HG03520 (cell line): ENCODE data around the gene NEK2.
A peak's percentile ranks its signal among the peaks of the same experiment; 100 is the strongest.
"Not testable (repeated sequence)": the region's sequence is repeated elsewhere in the genome, so short reads cannot be mapped to it uniquely, and the experiment has no call there.

Experiments used
- ATAC-seq: cut with Tn5 transposase; IDR thresholded peaks from one replicate; pipeline ENCODE4 v1.9.1; 2021; ENCODE audit warnings: mild to moderate bottlenecking, moderate library complexity; ENCODE audit not compliant: unreplicated experiment

Gene NEK2

DNA sequence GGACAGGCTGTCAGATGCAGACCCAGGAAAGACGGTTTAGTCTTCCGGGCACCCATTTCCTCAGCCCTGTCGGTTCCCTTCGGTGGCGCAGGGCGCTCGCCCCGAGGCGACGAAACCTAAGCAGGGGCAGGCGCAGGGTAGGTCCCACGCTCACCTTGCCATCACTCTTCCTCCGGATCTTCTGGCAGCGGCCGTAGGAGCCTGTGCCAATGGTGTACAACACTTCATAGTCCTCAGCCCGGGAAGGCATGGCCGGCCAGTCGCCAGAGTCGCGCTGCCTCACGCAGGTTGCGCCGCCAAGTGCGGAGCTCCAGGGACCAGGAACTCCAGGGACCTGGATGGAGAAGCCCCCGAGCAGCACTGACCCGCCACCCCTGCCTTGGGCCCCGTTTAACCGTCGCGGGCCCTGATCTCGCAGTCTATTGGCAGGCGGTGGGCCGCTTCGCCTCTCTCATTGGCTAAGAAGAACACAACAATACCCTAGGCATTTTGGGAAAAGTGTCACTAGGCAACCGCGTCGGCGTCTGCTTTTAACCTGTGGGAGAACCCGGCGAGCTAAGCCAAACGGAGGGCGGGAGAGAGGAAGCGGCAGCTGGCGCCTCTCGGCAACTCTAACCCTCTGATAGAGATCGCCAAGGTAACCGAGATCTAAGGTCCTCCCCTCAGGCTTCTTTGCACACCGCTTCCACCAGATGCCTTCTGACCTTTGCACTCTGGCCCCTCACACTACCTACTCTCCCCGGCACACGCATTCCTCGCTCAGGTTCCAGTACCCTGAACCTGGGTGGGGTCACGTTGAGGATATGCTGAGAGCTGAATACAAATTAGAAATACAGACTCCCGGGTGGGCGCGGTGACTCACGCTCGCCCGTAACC lies at the start of gene NEK2:
Gene NEK2 (minus strand): TSS at position 392 of the 876 bp plus-strand sequence. CDS start 142 bp downstream, at position 250.
- ATAC-seq, result peak; percentile 93

DNA sequence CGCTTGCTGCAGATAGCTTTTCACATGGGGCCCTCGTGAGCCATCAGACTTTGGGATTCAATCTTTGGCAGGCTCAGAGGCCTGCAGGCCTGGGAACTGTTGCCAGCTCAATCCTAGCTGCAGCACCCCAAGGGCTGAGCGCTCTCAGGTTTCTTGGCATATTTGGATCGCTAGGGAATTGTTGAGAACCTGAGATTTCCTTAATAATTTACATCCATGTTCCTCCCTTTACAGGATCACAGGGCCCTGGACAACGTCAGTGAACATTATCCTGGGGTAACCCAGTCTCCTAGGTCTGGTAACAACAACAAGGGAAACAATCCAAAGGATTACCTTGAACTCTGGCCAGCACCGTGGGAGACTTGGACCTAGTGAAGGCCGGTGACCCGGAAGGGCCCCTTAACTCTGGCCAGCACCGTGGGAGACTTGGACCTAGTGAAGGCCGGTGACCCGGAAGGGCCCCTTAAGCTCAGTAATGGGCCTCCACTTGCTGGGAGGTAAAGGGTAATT lies 49.3 kb upstream of the NEK2 start:
- ATAC-seq, result no peak

DNA sequence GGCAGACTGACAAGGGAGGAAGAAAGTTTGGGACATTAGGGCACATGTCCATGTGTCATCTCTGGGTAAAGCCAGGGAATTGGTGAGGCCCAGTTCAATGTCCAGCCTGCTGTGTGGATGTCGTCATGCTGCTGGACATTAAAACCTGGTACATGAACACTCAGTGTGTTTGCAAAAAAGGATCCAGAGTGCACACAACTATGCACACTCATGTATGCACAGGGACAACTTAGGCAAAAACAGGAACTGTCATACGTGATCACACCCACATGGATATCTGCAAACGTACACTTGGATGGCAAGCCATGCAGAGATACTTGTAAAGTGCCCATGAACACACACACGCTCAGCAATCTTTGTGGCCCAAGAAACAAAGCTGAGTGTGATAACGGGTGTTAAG lies 47.9 kb upstream of the NEK2 start:
- ATAC-seq, result no peak

DNA sequence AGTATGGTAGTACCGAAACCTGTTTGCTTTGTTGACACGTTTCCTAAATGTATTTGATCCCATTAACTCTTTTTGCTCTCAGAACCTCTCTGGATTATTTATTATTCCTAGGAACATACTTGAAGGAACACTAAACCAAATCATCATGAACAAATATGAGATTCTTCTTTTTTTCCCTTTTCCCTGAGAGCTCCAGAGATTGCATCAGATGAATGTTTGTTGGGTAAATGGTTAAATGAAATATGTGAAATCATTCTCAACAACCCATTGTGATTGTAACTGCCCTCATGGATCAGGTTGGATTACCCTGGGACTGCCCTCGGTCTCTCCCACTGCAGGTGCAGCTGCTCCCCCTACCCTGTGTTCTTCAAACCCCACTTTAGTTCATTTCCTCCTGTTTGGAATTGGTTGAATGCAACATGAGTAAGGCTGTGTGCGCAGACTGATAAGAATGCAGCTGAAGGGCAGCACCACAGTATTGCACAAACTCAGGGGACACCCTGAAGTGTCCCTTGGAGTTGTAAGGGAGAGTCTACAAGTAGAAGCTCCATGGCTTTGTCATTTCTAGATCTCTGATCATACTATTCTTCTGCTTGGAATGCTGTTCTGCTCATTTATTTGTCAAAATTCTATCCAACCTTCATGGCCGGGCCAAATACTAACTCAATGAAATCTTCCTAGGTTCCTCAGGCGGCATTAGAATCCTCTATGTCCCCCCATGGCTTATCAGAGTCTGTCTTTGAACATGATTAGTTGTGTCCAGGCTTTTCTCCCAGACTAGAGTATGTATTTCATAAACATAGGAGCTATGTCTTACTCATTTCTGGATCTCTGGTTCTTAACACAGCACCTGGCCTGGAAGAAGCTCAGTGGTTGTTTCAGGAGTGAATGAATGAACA lies 47.1 kb upstream of the NEK2 start:
- no peak for ATAC-seq

DNA sequence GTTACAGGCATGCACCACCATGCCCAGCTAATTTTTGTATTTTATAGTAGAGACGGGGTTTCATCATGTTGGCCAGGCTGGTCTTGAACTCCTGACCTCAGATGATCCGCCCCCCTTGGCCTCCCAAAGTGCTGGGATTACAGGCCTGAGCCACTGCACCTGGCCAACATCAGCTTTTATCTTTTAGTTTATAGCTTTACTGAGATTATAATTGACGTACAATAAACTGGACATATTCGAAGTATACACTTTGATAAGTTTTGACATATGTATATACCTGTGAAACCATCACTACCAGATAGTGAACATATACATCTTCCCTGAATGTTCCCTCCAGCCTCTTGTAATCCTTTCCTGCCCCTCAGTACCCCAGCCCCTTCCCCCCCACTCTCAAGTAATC lies 41.1 kb upstream of the NEK2 start:
- not testable (repeated sequence) for ATAC-seq

DNA sequence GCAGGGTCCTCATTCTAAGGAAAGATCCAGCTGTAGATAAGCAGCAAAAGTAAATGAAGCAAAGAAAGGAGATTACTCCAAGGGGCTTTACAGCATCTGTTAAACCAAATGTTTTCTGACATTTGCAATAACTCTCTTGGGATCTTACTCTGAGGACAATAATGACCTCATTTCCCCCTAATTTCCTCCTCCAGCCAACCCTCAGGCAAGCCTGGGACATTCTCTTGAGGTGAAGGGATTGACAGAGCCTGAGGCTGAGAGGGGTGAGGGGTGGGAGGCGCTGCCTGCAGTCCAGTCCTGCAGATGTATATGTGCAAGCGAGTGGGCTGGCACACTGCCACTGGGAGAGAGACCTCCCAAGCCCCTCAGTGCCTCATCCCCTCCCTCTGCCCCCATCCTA lies 40.5 kb upstream of the NEK2 start:
- no peak for ATAC-seq

DNA sequence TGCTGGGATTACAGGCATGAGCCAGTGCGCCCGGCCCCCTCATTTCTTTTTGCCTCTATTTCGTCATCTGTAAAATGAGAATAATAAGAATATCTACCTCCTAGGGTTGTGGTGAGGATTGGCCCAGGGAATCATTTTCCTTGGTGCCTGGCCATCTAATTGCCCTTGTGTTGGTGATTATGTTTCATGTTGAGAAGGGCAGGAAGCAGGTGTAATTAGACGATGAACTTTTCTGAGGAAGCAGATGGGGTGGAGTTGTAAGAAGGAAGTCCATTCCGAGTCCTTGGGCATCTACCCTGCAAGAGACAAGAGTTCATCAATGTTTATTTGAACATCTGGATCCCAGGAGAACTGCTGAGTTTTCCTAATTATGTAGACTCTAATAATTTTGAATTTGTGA lies 38.7 kb upstream of the NEK2 start:
- ATAC-seq, result no peak

DNA sequence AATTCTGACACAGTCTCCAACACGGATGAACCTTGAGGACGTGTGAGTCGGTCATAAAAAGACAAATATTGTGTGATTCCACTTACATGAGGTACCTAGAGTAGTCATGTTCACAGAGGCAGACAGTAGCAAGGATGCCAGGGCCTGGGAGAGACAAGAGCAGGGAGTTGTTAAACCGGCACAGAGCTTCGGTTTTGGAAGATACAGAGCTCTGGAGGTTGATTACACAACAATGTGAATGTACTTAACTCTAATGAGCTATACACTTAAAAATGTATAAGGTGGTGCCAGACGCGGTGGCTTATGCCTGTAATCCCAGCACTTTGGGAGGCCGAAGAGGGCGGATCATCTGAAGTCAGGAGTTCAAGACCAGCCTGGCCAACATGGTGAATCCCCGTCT lies 37.8 kb upstream of the NEK2 start:
- no peak for ATAC-seq

DNA sequence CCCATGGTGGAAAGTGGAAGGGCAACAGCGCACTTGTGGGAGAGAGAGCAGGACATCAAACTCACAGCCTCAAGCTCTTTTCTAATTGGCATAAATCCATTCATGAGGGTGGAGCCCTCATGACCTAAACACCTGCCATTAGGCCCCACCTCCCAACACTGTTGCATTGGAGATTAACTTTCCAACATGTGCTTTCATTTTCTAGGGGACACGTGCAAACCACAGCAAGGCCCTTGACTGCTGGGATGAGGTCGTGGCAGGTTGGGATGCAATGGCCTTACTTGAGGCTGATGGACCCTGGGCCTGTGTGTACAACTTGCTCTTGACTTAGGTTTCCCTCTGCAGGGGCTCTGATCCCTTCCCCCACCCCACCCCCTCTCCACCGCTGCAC lies 35.9 kb upstream of the NEK2 start:
- no peak for ATAC-seq

DNA sequence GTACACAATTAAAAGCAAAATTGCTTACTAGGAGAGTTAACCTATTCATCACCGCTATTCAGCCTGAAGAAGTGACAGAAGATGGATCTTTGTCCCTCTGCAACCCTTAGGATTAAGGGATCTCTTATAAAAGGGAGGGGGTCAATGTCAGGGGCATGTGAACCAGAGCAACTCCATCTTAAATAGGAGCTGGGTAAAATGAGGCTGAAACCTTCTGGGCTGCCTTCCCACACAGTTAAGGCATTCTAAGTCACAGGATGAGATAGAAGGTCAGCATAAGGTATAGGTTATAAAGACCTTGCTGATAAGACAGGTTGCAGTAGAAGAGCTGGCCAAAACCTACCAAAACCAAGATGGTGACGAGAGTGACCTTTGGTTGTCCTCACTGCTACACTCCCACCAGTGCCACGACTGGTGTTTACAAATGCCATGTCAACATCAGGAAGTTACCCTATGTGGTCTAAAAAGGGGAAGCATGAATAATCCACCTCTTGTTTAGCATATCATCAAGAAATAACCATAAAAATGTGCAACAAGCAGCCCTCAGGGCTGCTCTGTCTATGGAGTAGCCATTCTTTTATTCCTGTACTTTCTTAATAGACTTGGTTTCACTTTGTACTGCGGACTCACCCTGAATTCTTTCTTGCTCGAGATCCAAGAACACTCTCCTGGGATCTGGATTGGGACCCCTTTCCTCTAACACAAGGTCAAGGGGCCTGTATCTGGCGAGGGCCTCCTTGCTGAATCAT lies 35.3 kb upstream of the NEK2 start:
- ATAC-seq, result no peak

DNA sequence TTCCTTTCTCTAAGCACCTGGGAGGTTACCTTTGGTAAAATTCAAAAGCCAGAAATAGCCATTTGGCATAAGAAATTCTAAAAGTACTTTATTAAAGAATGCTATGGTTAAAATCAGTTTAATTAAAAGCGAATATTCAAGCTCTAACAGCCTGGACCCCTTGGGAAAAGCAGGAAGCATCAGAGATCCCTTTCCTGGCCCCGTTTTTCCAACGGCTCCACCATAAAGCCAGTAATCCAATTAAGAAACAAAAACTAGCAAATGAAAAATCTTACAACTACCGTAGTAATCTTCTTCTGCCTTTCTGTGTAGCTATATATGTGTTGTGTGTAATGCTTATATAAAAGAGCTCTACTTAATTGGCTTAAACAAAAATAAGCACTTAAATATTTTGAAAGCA lies 33.5 kb upstream of the NEK2 start:
- ATAC-seq, result no peak

DNA sequence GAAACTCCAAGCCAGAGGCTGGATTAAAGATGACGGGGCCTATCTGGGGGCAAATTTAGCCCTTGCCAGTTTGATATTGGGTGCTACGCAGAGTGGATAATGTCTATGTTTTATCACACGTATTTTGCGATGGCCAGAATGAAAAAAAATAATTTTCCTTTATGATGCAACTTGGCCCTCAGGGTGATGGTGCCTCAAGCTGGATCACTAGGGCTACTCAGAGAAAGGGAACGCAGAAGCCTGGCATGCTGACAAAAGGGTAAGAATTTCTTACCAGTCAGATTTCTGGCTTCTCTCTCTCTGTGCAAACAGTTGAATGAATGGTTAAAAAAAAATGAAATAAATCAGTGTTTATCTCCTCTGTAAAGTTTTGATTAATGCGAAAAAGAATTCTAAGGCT lies 32.6 kb upstream of the NEK2 start:
- no peak for ATAC-seq

DNA sequence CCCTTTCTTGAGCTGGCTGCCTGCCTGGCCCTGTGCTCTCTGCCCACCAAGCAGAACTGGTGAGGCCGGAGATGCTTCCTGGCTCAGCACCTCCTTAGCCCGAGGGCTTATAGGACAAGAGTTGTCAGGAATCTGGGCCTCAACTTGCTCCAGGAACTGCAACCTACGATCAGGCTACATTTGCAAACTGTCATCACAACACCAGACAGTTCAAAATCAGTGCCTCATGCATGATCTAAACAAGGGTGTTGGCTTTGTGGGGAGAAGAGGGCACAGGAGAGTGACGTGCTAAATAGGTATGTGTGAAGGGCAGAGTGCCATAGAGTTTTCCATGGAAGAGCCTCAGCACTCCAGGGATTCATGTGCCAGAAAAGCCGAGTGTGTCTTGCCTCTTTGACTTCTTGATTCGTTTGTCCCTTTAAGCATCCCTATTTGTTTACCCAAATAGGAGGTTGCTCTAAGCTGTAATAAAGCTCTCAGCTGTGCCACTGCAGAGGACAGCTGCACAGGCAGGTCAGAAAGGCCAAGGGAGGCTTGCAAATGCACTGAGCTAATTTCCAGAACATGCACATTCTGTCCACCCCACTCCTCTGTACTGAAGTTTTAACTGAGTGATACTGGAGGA lies 30.2 kb upstream of the NEK2 start:
- no peak for ATAC-seq

DNA sequence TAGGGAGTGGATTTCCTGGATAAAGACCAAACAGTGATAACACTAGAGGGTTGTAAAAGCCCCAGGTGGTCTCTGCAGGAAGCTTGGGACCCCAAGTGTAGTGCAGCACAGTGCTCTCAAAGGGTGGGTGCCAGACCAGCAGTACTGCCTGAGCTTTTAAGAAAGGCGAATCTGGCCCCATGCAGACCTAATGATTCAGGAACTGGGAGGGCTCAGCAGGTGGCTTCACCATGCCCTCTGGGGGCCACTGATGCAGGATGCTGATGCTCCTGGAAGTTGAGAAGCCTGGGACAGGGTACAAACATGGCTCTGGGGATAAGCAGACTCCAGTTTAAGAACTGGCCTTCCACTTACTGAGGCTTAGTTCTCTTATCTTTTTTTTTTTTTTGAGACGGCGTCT lies 29.1 kb upstream of the NEK2 start:
- no peak for ATAC-seq

DNA sequence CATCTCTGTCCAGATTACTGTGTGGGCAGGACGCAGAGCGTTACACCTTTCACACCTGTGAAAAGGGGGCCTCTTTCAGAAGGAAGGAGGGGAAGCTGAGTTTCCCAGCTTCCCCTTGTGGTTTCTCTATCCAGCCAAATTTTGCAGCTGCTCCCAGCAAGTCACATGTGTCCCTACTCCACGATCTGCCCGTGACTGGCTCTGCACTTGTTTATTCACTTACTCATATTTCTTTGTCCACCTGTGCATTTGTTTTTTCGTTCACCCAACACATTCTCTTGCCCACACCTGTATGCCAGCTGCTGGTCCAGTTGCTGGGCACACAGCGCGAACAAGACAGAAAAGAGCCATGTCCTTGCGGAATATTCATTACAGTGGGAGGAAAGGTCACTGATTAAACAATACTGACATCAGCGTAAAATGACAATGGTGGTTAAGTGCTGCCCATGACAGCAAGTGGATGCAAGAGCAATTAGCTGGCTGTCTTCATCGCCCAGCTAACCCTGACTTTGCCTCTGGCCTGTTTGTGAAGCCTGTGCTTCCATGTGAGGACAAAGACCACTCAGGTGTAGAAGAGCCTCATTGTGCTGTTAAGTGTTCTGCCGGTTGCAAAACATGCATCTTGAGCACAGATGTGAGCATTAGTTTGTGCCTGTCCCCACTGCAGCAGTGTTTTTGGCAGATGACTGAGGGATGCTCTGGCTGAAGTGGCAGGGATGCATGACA lies 28.6 kb upstream of the NEK2 start:
- ATAC-seq, result no peak

DNA sequence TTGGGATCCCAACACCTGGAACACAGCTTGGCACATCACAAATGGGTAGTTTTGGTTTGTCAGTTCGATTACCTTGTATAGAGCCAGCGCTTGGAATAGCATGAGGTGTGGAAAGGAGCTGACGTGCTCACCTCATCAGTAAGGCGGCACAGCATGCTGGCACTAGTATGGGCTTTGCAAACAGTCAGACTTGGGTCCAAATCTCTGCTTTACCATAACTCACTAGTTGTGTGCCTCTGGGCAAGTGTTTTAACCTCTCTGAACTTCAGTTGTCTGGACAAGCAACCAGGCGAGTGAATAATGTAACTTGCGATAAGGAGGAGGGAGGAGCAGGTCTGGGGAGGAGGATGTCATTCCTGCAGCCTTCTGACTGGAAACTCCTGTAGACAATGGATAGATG lies 26.3 kb upstream of the NEK2 start:
- no peak for ATAC-seq

DNA sequence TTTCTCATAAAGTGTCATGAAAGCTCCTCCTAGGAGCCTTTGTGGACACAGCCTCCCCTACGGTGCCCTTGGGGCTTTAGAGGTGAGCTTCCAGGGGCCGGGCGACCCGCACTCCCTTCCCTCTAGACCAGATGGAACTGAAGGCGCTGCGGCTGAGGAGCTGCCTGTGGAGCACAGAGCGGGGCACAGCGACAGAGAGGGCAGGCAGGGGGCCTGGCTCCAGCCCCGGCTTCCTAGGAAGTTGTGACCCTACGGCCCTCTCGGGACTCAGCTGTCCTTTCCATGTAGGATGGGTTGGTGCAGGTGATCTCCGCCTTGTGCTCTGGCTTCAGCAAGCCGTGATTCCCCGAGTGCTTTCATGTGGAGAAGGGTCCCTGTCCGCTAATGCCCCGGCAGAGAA lies 23.6 kb upstream of the NEK2 start:
- ATAC-seq, result no peak

DNA sequence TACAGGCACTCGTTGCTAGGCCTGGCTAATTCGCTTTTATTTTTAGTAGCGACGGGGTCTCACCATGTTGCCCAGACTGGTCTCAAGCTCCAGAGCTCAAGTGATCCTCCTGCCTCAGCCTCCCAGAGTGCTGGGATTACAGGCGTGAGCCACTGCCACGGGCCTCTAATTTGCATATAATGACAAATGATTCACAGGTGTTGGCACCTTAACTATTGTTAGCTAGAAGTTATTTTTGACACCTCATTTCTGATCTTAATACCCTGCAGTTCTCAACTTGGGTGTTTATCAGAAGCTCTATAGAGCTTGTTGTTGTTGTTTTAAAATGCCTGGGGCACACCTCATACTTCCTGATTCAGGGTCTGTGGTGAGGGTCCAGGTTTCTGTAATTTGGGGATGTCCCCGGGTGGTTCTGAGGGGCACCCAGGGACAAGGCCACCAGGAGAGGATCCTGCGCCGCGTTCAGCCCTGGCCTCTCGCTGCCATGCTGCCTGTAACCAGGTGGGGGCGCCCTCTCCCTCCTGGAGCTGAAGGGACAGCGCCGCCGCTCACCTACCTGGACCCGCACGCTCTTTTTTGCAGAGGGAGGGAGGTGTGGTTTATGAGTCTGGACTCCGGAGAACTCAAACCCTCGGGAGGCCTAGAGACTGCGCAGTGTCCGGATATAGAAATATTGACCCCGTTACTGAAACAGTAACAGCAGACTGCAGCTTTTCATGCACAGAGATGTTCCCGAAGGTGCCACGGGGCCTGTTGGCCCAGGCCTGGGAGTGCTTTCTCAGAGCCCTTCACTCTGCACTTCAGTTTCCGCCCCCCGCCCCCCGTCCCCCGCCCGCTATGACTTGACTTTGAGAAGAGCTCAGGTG lies 23.0 kb upstream of the NEK2 start:
- peak; percentile 47 for ATAC-seq

DNA sequence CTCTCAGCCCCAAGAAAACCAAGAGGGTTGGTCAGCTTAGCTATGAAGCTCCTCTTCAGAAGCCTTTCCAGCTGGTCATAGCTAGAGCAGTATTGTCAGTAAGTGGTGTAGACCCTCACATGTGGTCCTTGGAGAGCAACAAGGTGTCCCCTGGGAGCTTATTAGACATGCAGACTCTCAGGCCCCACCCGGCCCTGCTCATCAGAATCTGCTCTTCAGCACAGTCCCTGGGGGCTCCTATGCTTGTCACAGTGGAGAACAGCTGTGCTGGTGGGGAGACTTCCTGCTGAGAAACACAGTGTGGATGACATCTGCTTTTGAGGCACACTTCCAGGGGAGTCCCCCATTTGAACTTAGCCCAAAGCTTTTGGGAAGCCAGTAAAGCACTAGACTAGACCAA lies 21.9 kb upstream of the NEK2 start:
- peak; percentile 62 for ATAC-seq
